ENCODE results near the gene DPYSL4. TPM values are rescaled to one million over a fixed set of nuclear protein-coding genes. Genes with fewer than 3 reads are reported as not detected.

The DPYSL4 gene
- total RNA-seq, 1 donor from 2014 or later, result 5.6 TPM

Other genes starting within 250 kb of the DPYSL4 start
- 25.3 and 32.9 TPM in 2 replicates for gene BNIP3, start 205.0 kb upstream of the DPYSL4 start, total RNA-seq
- under 0.01 and 0.13 TPM in 2 replicates for gene JAKMIP3, start 121.0 kb upstream of the DPYSL4 start, total RNA-seq
- gene STK32C, start 121.0 kb downstream of the DPYSL4 start, total RNA-seq, result 8.6 and 10.0 TPM in 2 replicates
- gene LRRC27, start 145.2 kb downstream of the DPYSL4 start, total RNA-seq, result 5.0 and 7.1 TPM in 2 replicates
- 9.4 and 13.5 TPM in 2 replicates for gene PWWP2B, start 210.3 kb downstream of the DPYSL4 start, total RNA-seq

Measured in dermis microvascular lymphatic vessel endothelial cell (primary cell).